ENCODE data around the gene EML1.

EML1 gene

DNA sequence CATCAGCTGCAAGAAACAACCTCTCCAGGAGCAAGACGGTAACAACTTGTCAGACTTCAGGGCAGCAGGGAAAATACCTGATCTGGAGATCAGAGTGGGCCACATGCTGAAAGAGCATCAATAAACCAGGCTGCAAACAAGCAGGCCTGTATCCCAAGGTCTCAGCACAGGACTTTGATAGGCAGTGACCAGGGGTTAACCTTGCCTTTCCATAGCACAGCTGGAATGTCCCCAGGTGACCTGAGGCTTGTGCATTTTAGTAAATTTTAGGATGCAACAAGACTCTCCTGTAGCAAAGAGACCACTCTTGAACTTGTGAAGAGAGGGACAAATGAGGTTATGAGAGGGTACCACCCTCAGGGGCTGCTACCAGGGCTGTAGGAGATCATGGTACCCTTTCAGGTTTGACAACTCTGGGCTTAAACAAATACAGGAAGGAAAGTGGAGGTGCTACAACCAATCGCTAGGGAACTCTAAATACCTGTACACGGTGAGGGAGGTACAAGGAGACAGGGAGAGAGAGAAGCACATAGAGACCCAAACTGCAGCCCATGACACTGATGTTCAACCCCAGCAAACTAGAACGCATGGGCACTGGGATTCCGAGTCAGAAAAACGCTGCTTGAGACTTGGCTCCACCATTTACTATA, 176.6 kb downstream of the EML1 start:
- TF ChIP-seq CTCF (IDR thresholded peaks at IDR 0.05; ENCODE audit: insufficient read depth, low read length) (no peak), GABPA (IDR thresholded peaks at IDR 0.05; ENCODE audit: low read depth) (no peak), SPI1 (IDR thresholded peaks at IDR 0.05; ENCODE audit: borderline replicate concordance, low read depth) (no peak), POLR2AphosphoS5 (IDR thresholded peaks at IDR 0.05; ENCODE audit: low read depth) (no peak)
- TF ChIP-seq, protein P1, sequence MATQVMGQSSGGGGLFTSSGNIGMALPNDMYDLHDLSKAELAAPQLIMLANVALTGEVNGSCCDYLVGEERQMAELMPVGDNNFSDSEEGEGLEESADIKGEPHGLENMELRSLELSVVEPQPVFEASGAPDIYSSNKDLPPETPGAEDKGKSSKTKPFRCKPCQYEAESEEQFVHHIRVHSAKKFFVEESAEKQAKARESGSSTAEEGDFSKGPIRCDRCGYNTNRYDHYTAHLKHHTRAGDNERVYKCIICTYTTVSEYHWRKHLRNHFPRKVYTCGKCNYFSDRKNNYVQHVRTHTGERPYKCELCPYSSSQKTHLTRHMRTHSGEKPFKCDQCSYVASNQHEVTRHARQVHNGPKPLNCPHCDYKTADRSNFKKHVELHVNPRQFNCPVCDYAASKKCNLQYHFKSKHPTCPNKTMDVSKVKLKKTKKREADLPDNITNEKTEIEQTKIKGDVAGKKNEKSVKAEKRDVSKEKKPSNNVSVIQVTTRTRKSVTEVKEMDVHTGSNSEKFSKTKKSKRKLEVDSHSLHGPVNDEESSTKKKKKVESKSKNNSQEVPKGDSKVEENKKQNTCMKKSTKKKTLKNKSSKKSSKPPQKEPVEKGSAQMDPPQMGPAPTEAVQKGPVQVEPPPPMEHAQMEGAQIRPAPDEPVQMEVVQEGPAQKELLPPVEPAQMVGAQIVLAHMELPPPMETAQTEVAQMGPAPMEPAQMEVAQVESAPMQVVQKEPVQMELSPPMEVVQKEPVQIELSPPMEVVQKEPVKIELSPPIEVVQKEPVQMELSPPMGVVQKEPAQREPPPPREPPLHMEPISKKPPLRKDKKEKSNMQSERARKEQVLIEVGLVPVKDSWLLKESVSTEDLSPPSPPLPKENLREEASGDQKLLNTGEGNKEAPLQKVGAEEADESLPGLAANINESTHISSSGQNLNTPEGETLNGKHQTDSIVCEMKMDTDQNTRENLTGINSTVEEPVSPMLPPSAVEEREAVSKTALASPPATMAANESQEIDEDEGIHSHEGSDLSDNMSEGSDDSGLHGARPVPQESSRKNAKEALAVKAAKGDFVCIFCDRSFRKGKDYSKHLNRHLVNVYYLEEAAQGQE (IDR thresholded peaks at IDR 0.05; ENCODE audit: insufficient replicate concordance, low read depth): no peak
- DNase-seq (ENCODE audit: low read depth in 1 of 2, low spot score in 1 of 2): no peak
- Histone ChIP-seq H3K27me3 (ENCODE audit: insufficient read depth, poor library complexity, severe bottlenecking) (peaks cover 7% of the 10 kb centered on the region), H3K4me3 (replicated peaks; ENCODE audit: insufficient read depth, low read length) (no peak overlapping the region), H3K27ac (replicated peaks) (no peak overlapping the region)

DNA sequence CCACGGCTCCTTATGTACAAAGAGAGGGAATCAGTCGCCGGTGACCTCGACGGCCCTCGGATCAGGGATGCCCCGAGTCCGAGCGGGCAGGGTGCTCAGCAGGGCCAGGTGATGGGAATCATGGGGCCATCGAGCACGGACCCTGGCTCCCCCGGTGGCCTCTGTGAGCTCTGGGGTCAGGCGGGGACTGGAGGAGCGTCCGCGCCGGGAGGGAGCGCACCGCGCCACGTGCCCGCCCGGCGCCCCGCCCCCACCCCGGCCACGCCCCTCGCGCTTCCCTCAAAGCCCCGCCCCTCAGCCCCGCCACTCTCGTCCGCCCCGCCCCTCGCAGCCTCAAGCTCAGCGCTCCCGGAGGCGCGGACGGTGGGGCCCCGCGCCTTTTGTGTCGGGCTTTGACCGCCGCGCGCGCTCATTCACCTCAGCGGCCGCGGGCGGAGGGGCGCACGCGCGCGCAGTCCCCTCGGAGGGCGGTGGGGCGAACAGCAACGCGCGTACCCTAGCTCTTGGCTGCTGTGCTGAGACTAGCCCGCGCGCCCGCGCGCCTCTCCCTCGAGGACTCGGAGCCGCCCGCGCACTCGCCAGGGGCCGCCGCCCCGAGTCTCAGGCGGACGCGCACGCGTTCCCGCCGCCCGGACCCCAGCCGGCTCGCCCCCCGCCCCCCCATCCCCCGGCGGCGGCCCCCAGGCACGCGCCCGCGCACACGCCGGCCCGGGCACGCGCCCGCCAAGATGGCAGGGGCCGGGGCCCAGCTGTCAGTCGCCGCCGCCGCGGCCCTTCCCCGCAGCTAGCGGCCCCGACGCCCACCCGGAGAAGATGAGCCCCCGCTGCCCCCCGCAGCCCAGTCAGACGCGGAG, 178.1 kb downstream of the EML1 start:
- DNase-seq (ENCODE audit: low read depth in 1 of 2, low spot score in 1 of 2): peak; percentile 71 to 74
- TF ChIP-seq POLR2AphosphoS5 (IDR thresholded peaks at IDR 0.05; ENCODE audit: low read depth) (peak; percentile 33; the same call in 1 of the 2 replicates), CTCF (IDR thresholded peaks at IDR 0.05; ENCODE audit: insufficient read depth, low read length) (no peak)
- H3K4me3 ChIP-seq (replicated peaks; ENCODE audit: insufficient read depth, low read length): peak overlapping the region; percentile 80
- H3K27me3 ChIP-seq (ENCODE audit: insufficient read depth, poor library complexity, severe bottlenecking): peaks cover 7% of the 10 kb centered on the region
- H3K27ac ChIP-seq (replicated peaks): peak overlapping the region; percentile 63; the same call in 1 of the 2 replicates

GRCh38 chr14:99971941-99972747, 178.9 kb downstream of the EML1 start:
- peak overlapping the region; percentile 64 for H3K27ac ChIP-seq (replicated peaks)
- peak in 1 of 2 experiments; percentile 9 for DNase-seq (ENCODE audit: low read depth in 1 of 2, low spot score in 1 of 2)
- peak overlapping the region; percentile 80 for H3K4me3 ChIP-seq (replicated peaks; ENCODE audit: insufficient read depth, low read length)
- TF ChIP-seq POLR2AphosphoS5 (IDR thresholded peaks at IDR 0.05; ENCODE audit: low read depth) (no peak), SPI1 (IDR thresholded peaks at IDR 0.05; ENCODE audit: borderline replicate concordance, low read depth) (no peak), GABPA (IDR thresholded peaks at IDR 0.05; ENCODE audit: low read depth) (no peak), CTCF (IDR thresholded peaks at IDR 0.05; ENCODE audit: insufficient read depth, low read length) (no peak)
- TF ChIP-seq, protein P1 (IDR thresholded peaks at IDR 0.05; ENCODE audit: insufficient replicate concordance, low read depth): no peak
- peaks cover 7% of the 10 kb centered on the region for H3K27me3 ChIP-seq (ENCODE audit: insufficient read depth, poor library complexity, severe bottlenecking)
